Activated gamma-delta T cell (primary cell): ENCODE data around the gene FAM149A.

Experiments used
- DNase-seq: peaks from one replicate; lab custom pipeline; 2025; lab: John Stamatoyannopoulos, UW

Gene FAM149A

GRCh38 chr4:186105647-186106321 is 1.3 kb downstream of the FAM149A start:
- no peak for DNase-seq

GRCh38 chr4:186107947-186108346 is 3.4 kb downstream of the FAM149A start:
- DNase-seq = no peak

GRCh38 chr4:186108391-186108790 is 3.9 kb downstream of the FAM149A start:
- DNase-seq = no peak

- DNase-seq = no peak
Measured at GRCh38 chr4:186109245-186109644, 4.7 kb downstream of the FAM149A start.

- no peak for DNase-seq
Measured at GRCh38 chr4:186116697-186117096, 12.2 kb downstream of the FAM149A start.

- DNase-seq = no peak
Measured at GRCh38 chr4:186118582-186118981, 14.1 kb downstream of the FAM149A start.

GRCh38 chr4:186121057-186121456 is 16.6 kb downstream of the FAM149A start:
- no peak for DNase-seq

GRCh38 chr4:186128842-186129241 is 24.3 kb downstream of the FAM149A start:
- DNase-seq = no peak

- no peak for DNase-seq
Measured at GRCh38 chr4:186131935-186132334, 27.4 kb downstream of the FAM149A start.

GRCh38 chr4:186132577-186133242 is 28.2 kb downstream of the FAM149A start:
- DNase-seq = no peak

GRCh38 chr4:186134257-186134656 is 29.8 kb downstream of the FAM149A start:
- no peak for DNase-seq

- DNase-seq = no peak
Measured at GRCh38 chr4:186134861-186135260, 30.4 kb downstream of the FAM149A start.

- DNase-seq = no peak
Measured at GRCh38 chr4:186137196-186137794, 32.8 kb downstream of the FAM149A start.

- peak; percentile 8 for DNase-seq
Measured at GRCh38 chr4:186144198-186144945, 39.9 kb downstream of the FAM149A start.

- no peak for DNase-seq
Measured at GRCh38 chr4:186144946-186145569, 40.6 kb downstream of the FAM149A start.

GRCh38 chr4:186146458-186146857 is 42.0 kb downstream of the FAM149A start:
- no peak for DNase-seq

- no peak for DNase-seq
Measured at GRCh38 chr4:186148336-186148975, 44.0 kb downstream of the FAM149A start.

- no peak for DNase-seq
Measured at GRCh38 chr4:186149872-186150271, 45.4 kb downstream of the FAM149A start.

GRCh38 chr4:186150926-186151325 is 46.4 kb downstream of the FAM149A start:
- DNase-seq = no peak

- DNase-seq = no peak
Measured at GRCh38 chr4:186151499-186151898, 47.0 kb downstream of the FAM149A start.

- no peak for DNase-seq
Measured at GRCh38 chr4:186158021-186158813, 53.7 kb downstream of the FAM149A start.
